Measurements from ENCODE around the gene DUSP5. TPM values are rescaled to one million over a fixed set of nuclear protein-coding genes. Genes with fewer than 3 reads are reported as not detected.

Gene DUSP5
- polyA plus RNA-seq, 3 donors, result 2.0 to 65.3 (median 3.9) TPM

DNA sequence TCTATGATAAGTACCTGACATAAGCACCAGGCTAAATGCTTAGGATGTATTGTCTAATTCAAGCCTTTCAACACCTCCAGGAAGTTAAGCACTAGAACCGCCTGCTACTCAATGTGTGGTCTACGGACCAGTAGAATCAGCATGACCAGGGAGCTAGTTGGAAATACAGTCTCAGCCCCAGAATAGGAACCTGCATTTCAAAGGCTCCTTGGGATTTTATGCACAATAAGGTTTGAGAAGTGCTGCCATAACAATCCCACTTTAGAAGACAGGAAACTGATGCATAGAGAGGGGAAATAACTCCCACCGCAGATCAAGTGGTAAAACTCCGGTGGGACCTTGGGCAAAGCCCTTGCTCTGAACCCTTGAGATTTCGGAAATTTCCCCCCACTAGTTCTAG is 8.8 kb upstream of the DUSP5 start:
- Histone ChIP-seq H3K79me2 (ENCODE audit: insufficient read depth, low read length) (no peaks in the 10 kb centered on the region), H3K4me1 (ENCODE audit: control insufficient read depth in 1 of 2, insufficient read depth in 2 of 2, low read length in 2 of 2) (no peaks in the 10 kb centered on the region), H3K9ac (ENCODE audit: insufficient read depth, low read length, poor library complexity, severe bottlenecking) (no peak overlapping the region), H3K27ac (ENCODE audit: low read depth in 1 of 2, low read length in 2 of 2) (no peak overlapping the region), H3K36me3 (replicated peaks in 1 of 2; ENCODE audit: control insufficient read depth in 1 of 2, insufficient read depth in 2 of 2, low read length in 2 of 2) (no peaks in the 10 kb centered on the region), H3K4me2 (replicated peaks; ENCODE audit: extremely low read depth, low read length, poor library complexity, severe bottlenecking) (no peak overlapping the region), H2AFZ (ENCODE audit: insufficient read depth, low read depth, low read length, poor library complexity, severe bottlenecking) (no peak overlapping the region), H3K4me3 (replicated peaks in 1 of 3; ENCODE audit: low read depth in 2 of 3, low read length in 3 of 3) (no peak overlapping the region), H3K27me3 (ENCODE audit: control insufficient read depth in 2 of 2, insufficient read depth in 2 of 2, low read length in 2 of 2) (peaks cover 2 to 4% of the 10 kb centered on the region in 2 donors), H4K20me1 (ENCODE audit: insufficient read depth, low read length) (no peaks in the 10 kb centered on the region), H3K9me3 (replicated peaks in 1 of 2; ENCODE audit: control insufficient read depth in 1 of 2, insufficient read depth in 1 of 2, low read length in 2 of 2) (no peaks in the 10 kb centered on the region)
- no peak for DNase-seq
- H3K4me1 Mint-ChIP-seq, result peaks cover 14% of the 10 kb centered on the region
- TF ChIP-seq, protein P1, sequence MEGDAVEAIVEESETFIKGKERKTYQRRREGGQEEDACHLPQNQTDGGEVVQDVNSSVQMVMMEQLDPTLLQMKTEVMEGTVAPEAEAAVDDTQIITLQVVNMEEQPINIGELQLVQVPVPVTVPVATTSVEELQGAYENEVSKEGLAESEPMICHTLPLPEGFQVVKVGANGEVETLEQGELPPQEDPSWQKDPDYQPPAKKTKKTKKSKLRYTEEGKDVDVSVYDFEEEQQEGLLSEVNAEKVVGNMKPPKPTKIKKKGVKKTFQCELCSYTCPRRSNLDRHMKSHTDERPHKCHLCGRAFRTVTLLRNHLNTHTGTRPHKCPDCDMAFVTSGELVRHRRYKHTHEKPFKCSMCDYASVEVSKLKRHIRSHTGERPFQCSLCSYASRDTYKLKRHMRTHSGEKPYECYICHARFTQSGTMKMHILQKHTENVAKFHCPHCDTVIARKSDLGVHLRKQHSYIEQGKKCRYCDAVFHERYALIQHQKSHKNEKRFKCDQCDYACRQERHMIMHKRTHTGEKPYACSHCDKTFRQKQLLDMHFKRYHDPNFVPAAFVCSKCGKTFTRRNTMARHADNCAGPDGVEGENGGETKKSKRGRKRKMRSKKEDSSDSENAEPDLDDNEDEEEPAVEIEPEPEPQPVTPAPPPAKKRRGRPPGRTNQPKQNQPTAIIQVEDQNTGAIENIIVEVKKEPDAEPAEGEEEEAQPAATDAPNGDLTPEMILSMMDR (IDR thresholded peaks at IDR 0.05), result no peak
- peak overlapping the region in 3 of 7 donors; percentile 4 to 53 (median 16) for H3K27ac Mint-ChIP-seq
- intact Hi-C loops (cut with micrococcal nuclease), result no loop called here
- H3K9me3 Mint-ChIP-seq, result peaks cover 0 to 3% (median 0%) of the 10 kb centered on the region in 7 donors
- H3K36me3 Mint-ChIP-seq, result peaks cover 0 to 2% of the 10 kb centered on the region in 2 donors
- no CpG with 5 or more reads among the region's 5 CpGs for WGBS (ENCODE audit: insufficient coverage)
- peak overlapping the region in 1 of 2 donors; percentile 46 for H3K4me3 Mint-ChIP-seq
- peaks cover 17 to 21% (median 18%) of the 10 kb centered on the region in 3 donors for H3K27me3 Mint-ChIP-seq (ENCODE audit: low read depth in 3 of 3)

DNA sequence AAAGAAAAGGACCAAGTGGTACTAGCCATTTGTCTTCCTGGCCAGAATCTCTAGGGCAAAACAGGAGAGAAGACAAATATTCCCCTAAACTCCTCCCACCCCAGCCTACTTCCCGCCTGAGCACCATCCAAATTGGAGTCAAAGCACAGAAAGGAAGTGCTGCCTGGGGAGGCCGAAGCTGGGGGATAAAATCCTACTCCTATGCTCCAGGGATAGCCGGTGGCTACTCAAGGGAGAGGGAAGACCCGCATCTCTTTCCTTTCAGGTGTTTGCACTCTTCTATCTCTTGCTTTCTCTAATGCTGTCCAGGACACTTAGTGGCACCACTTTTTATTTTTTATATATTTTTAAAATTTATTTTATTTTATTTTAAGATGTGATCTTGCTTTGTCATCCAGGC is 7.1 kb upstream of the DUSP5 start:
- peaks cover 0 to 3% (median 0%) of the 10 kb centered on the region in 7 donors for H3K9me3 Mint-ChIP-seq
- Histone ChIP-seq H3K4me1 (ENCODE audit: control insufficient read depth in 1 of 2, insufficient read depth in 2 of 2, low read length in 2 of 2) (peaks cover 1% of the 10 kb centered on the region in 2 donors), H4K20me1 (ENCODE audit: insufficient read depth, low read length) (no peaks in the 10 kb centered on the region), H3K4me3 (replicated peaks in 1 of 3; ENCODE audit: low read depth in 2 of 3, low read length in 3 of 3) (no peak overlapping the region), H3K36me3 (replicated peaks in 1 of 2; ENCODE audit: control insufficient read depth in 1 of 2, insufficient read depth in 2 of 2, low read length in 2 of 2) (no peaks in the 10 kb centered on the region), H3K9ac (ENCODE audit: insufficient read depth, low read length, poor library complexity, severe bottlenecking) (no peak overlapping the region), H3K27me3 (ENCODE audit: control insufficient read depth in 2 of 2, insufficient read depth in 2 of 2, low read length in 2 of 2) (peaks cover 2 to 4% of the 10 kb centered on the region in 2 donors), H3K4me2 (replicated peaks; ENCODE audit: extremely low read depth, low read length, poor library complexity, severe bottlenecking) (no peak overlapping the region), H3K27ac (ENCODE audit: low read depth in 1 of 2, low read length in 2 of 2) (no peak overlapping the region), H3K9me3 (replicated peaks in 1 of 2; ENCODE audit: control insufficient read depth in 1 of 2, insufficient read depth in 1 of 2, low read length in 2 of 2) (no peaks in the 10 kb centered on the region), H3K79me2 (ENCODE audit: insufficient read depth, low read length) (no peaks in the 10 kb centered on the region), H2AFZ (ENCODE audit: insufficient read depth, low read depth, low read length, poor library complexity, severe bottlenecking) (no peak overlapping the region)
- peaks cover 15% of the 10 kb centered on the region for H3K4me1 Mint-ChIP-seq
- H3K27me3 Mint-ChIP-seq (ENCODE audit: low read depth in 3 of 3), result peaks cover 20 to 27% (median 23%) of the 10 kb centered on the region in 3 donors
- DNase-seq, result no peak
- WGBS (ENCODE audit: insufficient coverage), result no CpG with 5 or more reads among the region's 4 CpGs
- TF ChIP-seq, protein P1 (IDR thresholded peaks at IDR 0.05), result no peak
- H3K27ac Mint-ChIP-seq, result no peak overlapping the region
- intact Hi-C loops (cut with micrococcal nuclease), result loop anchor here in 1 of 2 donors (5.0 kb wide), 1 partner anchor 63 kb away; no protein-coding TSS in a partner anchor
- peaks cover 0 to 3% of the 10 kb centered on the region in 2 donors for H3K36me3 Mint-ChIP-seq
- no peak overlapping the region for H3K4me3 Mint-ChIP-seq
